GM21526 (cell line): ENCODE results near the gene FHIT.

Source experiments
- ATAC-seq: cut with Tn5 transposase; IDR thresholded peaks from one replicate; pipeline ENCODE4 v1.9.1; 2021; ENCODE audit warnings: moderate library complexity; ENCODE audit not compliant: unreplicated experiment, low FRiP score

The FHIT gene

DNA sequence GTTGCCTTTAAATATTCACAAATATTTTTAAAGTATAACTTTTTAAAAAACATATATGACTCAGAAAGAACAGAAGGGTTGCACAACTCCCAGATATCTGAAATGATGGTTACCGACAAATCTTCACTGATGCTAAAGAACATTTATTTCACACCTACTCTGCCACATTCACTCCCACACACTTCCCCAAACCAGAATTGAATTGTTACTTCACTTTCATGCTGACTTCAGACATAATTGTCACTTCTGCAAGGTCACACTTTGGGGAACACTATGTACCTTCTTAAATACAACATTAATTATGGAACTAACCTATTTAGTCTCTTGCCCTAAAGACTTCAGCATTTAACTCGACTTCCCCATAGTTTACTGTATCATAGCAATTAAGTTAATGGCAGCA lies 795.1 kb downstream of the FHIT start:
- no peak for ATAC-seq

DNA sequence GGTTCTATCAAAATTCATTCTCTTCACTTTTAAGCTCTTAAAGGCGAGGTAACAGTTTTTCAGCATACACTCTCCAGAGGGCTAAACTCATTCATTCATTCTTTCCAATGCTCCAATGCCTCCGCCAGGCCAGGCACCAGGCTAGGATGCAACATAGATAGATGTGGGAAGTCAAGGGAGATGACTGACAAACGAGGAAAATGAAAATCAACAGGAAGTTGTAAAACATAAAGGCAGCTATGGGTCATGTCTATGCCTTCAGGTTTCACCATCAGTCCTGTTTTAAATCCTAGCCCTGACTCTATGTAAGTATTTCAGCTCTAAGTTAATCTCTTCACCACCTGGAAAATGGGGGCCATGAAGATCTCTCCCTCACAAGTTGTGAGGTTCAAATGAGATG lies 797.9 kb downstream of the FHIT start:
- ATAC-seq: no peak

DNA sequence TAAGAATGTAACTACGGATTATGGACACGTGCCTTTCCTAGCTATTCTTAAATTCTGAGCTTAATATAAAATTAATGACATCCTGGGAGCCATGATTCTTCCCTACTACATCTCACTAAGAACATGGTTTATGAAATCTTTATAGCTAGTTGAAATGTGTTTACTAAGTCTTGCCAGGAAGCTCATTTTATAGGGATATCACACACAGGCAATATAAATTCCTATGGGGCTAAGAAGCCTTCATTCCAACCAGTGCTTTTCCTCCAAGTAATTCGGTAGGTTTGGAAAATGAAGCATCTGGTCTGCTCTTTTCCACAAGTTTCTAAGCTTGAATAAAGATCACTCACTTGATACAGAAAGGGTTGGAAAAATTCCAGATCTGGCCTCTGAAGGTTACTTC lies 802.6 kb downstream of the FHIT start:
- ATAC-seq: no peak

DNA sequence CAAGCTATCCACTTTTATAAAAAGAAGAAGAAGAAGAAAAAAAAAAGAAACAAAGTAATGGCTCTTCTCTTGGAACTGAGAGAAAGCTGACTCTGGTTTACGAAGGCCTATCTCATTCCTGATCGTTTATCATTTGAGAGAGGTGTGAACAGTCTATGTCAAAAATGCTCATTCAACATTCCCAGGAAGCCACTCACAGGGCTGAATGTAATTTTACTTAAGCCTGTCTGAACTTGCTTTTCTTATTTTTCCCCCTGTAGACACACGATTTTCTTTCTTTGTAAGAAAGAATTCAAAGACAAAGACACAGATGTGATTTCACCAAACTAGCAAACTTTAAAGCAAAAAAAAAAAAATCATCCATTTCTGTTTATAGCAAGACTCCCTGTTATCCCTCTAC lies 805.8 kb downstream of the FHIT start:
- no peak for ATAC-seq

DNA sequence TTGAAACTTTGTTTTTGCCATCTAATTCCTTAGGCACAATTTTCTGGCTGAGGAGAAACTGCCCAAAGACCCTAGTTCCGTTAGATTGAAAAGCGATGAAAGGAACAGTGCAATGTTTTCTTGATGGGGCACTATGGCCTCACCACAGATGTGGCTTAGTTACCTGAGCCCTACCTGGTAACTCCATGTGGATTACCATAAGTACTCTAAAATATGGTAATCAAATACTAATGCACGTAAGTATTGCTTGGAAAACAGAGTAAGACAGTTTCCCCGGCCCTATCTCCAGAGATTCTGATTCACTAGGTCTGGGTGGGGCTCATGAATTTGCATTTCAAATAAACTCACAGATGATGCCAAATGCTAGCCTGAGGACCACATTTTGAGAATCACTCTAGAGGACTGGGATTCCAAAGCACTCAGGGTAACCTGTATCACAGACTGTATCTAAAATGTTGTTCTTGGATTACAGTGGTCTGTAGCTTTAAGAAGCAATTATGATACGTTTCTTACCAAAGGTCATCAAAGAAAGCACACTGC lies 806.3 kb downstream of the FHIT start:
- no peak for ATAC-seq

DNA sequence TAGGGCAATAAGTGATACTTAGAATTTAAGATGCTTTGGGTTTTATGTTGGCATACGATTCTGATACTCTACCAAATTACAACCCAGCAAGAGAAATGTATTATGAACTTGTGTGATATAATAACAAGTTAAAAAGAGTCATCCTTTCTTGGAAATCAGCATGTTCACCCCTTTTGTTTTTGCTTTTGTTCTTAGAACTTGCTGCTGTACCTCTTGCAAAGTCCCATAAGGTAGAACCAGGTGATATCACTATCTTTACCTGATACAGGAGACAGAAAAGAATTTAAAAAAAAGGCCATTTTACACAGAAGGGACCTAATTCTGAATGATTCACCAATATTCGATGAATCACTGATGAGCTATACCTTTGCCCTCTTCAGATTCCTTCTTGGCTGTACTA lies 810.4 kb downstream of the FHIT start:
- no peak for ATAC-seq

DNA sequence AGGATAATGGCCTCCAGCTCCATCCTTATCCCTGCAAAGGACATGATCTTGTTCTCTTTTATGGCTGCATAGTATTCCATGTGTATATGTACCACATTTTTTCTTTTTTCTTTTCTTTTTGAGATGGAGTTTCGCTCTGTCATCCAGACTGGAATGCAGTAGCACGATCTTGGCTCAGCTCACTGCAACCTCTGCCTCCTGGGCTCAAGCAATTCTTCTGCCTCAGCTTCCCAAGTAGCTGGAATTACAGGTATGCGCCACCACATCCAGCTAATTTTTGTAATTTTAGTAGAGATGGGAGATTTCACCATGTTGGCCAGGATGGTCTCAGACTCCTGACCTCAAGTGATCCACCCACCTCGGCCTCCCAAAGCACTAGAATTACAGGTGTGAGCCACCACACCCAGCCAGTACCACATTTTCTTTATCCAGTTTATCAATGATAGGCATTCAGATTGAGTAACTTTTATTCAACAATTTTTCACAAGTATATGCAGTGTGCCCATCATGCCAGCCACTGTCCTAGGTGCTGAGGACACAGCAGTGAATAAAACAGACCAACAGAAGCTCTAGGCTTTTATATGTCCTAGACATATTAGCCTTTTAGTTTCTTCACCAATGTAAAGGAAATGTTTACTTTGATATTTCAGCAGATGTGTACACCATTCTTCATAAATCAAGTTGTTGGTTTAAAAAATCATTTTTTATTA lies 815.2 kb downstream of the FHIT start:
- no peak for ATAC-seq

DNA sequence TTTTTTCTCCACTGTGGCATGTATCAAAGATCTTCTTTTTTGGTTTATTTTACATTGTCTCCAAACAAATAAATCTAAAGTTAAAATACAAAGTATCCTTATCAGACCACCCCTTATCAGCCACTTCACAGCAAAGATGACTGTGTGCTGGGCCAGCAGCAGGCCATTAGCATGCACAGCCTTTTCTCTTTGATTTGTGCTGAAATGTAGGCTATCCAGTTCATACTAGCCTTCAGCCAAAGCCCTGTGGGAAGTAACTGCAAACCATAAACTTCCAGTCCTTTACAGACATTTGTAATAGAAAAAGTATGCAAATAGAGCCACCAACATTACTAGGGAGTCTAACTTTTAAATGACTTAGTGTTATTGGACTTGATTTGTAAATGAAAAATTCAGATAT lies 816.3 kb downstream of the FHIT start:
- ATAC-seq: no peak

DNA sequence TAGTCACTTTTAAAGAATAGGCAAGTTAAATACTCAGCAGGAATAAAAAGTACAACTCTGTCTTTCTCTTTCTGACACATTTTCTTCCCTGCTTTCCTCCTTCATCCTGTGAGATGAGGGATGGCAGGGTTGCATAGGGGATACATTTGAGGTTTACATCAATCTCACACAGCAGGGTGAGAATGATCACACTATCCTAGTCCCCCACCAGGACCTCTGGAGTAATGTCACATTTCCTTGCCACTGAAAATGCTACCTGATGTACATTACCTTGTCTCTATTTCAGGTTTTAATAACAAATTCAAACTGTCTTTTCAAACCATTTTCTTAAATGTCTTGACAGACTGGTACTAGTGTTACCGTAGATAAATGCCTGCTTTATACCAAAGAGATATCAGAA lies 816.9 kb downstream of the FHIT start:
- ATAC-seq: no peak

DNA sequence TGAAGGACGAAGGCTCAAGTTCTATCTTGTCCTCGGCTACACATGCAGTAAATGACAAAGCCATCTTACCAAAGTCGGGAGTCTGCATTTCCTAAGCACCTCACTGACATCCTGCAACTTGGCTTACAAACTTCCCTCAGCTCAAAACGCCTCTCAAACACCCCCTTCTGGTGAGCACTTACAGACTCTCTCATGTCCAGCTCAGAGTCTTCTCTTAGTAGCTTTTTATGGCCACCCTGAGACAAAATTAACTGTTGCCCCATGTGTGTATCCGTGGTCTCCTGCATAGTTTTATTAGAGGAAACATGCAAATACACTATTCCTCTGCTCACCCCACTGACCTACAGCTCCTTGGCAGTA lies 819.7 kb downstream of the FHIT start:
- no peak for ATAC-seq

DNA sequence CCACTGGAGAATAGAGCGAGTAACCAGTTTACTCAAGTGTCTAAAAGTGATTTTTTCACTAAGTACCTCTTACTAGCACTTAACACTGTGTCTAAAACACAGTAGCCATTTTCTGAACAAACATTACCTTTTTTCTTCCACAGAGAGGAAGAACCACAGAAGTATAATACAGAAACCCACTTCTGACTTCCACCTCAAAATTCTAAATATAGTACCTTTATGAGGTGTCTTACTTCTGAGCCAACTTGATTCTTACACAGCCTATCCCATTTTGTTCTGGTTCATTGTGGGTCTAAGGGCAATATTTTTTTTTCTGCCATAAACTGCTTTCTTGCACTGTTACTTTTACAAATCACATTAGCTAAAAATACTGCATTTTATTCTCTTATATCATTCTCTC lies 821.0 kb downstream of the FHIT start:
- no peak for ATAC-seq

DNA sequence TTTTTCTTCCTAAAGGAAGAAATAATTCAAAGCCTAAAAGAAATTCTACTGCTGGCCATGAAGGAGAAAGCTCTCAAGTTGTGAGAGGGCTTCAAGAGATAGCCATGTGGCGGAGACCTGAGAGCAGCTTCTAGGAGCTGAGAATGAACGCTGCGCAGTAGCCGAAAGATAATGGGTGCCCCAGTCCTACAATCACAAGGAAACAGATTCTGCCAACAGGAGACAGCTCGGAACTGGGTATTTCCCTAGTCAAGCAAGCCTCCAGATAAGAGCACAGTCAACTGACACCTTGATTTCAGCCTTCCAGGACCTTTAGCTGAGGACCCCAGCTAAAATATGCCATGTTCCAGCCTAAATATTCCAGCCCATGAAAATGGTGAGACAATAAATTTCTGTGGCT lies 824.1 kb downstream of the FHIT start:
- no peak for ATAC-seq

DNA sequence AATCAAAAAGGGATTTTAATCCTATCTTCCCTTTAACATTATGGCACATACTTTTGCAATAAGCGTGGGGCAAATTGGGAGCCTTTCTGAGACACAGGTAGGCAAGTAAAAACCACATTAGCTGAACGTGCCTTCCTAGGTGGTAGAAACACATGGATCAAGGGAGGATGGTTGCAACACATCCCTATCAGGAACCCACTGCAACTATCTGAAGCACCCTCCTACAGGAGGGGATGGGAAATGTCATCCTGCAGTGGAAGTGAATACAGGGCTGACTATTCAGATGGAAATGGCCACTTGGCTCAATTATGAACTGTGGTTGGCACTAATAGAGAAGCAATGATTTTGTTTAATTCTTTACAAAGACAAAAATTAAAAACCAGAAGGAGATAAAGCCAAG lies 826.3 kb downstream of the FHIT start:
- no peak for ATAC-seq

DNA sequence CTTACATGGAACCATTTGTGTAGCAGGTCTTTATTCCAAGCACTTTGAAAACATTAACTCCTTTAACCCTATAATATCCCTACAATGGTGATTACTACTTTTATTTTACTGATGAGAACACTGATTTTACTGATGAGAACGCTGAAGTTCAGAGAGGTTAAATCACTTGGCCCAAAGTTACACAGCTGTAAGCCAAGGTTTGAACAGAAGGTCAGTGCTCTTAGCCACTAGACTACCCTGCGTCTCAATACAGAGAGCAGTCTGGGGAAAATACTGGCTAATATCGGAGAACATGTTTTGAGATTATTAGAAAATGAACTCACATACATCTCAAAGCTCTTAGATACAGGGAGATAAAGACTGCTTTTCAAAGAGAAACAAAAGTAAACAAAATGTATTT lies 827.2 kb downstream of the FHIT start:
- no peak for ATAC-seq

DNA sequence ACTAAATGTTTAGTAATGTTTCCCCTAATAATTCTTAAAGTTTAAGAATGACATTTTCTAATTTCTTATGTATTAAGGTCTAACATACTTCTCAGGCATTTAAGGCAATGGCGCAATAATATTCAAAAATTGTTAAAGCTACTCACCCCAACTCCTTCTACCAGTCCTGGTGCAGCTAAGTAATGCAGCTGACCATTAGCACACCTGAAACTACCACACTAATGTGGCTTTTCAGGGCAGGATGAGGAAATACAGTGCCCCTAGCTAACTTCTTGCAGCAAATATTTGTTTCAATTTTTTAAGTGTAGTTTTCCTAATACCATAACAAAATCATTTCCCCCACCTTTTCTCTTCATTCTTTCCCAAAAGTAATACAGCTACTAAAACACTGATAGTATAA lies 827.7 kb downstream of the FHIT start:
- ATAC-seq: no peak

DNA sequence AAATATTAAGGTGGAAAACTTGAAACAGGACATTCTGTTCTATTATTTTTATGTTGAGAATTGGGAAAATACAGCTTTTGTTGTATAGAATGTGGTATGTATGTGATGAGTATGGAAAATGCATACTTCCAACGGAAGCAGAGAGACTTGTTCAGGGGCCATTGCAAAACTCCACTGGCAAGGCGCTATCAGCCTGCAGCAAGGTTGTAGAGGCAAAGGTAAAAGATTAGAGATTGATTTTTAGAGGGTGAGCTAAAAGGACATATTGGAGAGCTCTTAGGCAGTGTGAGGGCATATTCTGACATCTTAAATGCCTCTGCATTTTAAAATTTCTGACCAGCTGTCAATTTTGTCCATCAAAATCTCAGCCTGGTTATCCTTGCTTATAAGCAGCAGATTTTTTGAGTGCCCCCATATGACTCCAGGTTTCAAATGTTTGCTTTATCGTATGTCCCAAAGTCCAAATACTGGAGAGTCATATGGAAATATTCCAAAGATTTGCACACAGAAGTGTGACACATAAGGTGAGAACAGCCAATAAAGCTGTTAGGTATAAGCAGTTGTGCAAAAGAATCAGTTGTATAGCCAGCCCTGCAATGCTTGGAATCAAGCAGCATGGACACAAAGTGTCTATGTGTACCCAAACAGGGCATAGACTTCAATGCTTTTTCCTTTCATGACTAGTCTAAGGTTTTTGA lies 829.4 kb downstream of the FHIT start:
- ATAC-seq: no peak

DNA sequence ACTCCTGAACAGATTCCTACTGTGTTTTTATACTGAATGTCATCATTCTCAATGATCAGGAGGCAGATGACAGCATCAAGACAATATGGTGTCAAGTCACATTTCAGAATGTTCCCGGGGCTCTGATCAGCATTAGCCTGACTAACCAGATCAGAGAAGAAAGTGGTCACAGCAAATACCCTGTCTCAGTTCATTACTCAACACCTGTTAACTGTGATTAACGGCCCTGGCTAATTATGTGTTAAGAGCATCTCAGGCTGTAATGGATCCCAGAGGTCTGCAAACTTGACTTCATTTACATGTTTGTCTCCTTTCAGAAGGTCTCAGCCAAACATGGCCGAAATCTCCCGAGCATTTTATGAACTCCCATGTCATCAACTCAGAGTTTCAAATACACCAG lies 833.7 kb downstream of the FHIT start:
- ATAC-seq: no peak

DNA sequence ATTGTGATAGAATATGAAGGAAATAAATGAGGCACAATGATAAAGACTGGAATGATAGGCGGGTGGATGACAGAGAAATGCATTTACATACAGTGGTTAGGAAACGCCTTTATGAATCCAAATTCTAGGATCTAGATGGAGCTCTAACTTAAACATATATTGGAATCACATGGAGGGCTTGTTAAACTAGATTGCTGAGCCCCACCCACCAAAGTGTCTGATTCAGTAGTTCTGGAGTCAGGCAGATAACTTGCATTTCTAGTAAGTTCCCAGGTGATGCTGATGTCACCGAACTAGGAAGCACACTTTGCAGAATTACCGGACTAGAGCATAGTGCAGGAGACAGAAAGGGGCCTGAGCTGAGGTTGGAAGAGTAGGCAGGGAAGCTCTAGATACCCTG lies 837.2 kb downstream of the FHIT start:
- ATAC-seq: no peak

DNA sequence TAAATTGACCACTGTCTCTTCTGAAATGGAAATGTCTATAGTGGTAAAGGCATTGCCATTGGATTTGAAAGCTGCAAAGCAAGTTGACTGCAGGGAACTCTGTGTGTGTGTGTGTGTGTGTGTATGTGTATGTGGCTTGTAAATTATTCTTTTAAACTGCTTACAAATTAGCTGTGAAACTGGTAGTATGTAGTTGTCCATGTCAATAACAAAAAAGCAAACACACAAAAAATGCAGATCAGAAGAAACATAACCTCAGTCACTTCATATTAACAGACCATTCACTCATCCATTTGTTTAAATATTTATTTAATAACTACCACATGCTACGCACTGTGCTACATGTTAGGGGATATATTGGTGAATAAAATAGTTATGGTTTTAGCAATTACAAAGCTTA lies 837.7 kb downstream of the FHIT start:
- no peak for ATAC-seq

DNA sequence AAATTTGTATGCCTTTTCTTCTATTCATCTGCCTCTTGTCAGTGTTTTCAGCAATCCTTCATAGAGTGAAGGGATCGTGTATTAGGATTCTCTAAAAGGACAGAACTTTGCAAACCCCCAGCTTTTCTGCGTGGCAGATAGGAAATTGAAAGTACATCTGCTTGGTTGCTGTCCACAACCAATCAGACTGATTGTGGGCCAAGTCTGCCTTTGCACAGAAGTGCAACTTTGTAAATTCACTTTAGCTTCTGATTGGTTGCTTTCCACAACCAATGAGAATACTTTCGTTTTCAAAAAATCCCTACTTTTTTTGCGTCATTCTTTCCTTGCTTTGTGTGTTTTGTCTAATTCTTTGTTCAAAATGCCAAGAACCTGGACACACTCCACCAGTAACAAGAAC lies 847.4 kb downstream of the FHIT start:
- ATAC-seq: no peak

DNA sequence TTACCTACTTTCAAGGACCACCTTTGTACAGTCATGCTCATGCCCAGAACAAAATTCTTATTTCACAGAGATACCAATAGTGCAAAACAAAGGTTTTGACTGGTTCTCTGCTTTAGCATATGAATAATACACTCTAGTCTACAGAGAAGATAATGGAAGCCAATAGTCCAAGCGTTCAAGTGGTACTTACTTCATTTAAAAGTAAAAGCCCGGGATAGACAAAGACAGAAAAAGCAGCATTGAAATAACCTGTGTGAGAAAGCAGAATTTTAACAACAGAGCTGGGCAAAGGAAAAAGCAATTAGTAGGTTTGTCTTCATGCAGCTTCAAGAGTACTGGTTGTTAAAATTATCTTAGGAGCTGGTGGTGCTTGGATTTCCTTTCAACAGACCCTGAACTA lies 848.3 kb downstream of the FHIT start:
- ATAC-seq: no peak
